WERI-Rb-1 (cell line): Measurements from ENCODE around the gene EFHB.

Experiments
- DNase-seq: peaks from one replicate; pipeline ENCODE4 v3.0.0-alpha.2; 2020
- H3K27ac ChIP-seq: fragments of 250-450 bp; sonication (Bioruptor Pico); 2 replicates; pipeline ENCODE4 v1.5.1; 2020; ENCODE audit warnings: mild to moderate bottlenecking, moderate library complexity
- H3K27me3 ChIP-seq: fragments of 250-450 bp; sonication (Bioruptor Pico); 2 replicates; pipeline ENCODE4 v1.5.1; 2021; ENCODE audit warnings: mild to moderate bottlenecking, low read depth, moderate library complexity; ENCODE audit not compliant: insufficient read depth, severe bottlenecking
- H3K36me3 ChIP-seq: fragments of 250-450 bp; sonication (Bioruptor Pico); 2 replicates; pipeline ENCODE4 v1.5.1; 2020; ENCODE audit warnings: mild to moderate bottlenecking, moderate library complexity
- H3K4me3 ChIP-seq: 2 replicates; pipeline ENCODE4 v1.5.1; 2011; ENCODE audit warnings: low read depth, mild to moderate bottlenecking, control low read depth, low read length
- H3K9me3 ChIP-seq: fragments of 250-450 bp; sonication (Bioruptor Pico); 2 replicates; pipeline ENCODE4 v1.5.1; 2021; ENCODE audit warnings: mild to moderate bottlenecking, moderate library complexity; ENCODE audit not compliant: severe bottlenecking
- CTCF ChIP-seq: IDR thresholded peaks from 2 replicates; pipeline ENCODE4 v1.5.1; 2011; ENCODE audit warnings: low read depth, mild to moderate bottlenecking, control low read depth, inconsistent platforms, low read length

The EFHB gene

GRCh38 chr3:19934098-19934566 is at the start of gene EFHB:
EFHB (minus strand) TSS chr3:19934217; CDS start chr3:19934018, 199 bp downstream.
- Histone ChIP-seq H3K9me3 (no peaks in the 10 kb centered on the region), H3K27me3 (no peaks in the 10 kb centered on the region), H3K36me3 (no peaks in the 10 kb centered on the region), H3K27ac (no peak within 1 kb of the TSS), H3K4me3 (no peak within 1 kb of the TSS)
- TF ChIP-seq CTCF: no peak
- DNase-seq: peak; percentile 16

GRCh38 chr3:19972054-19972453 is 38.0 kb upstream of the EFHB start:
- H3K36me3 ChIP-seq: peaks cover 35% of the 10 kb centered on the region
- TF ChIP-seq CTCF: no peak
- no peaks in the 10 kb centered on the region for H3K9me3 ChIP-seq
- no peaks in the 10 kb centered on the region for H3K27me3 ChIP-seq
- DNase-seq: no peak
- no peak overlapping the region for H3K4me3 ChIP-seq
- H3K27ac ChIP-seq: no peak overlapping the region

GRCh38 chr3:19970327-19970726 is 36.3 kb upstream of the EFHB start:
- H3K36me3 ChIP-seq: peaks cover 24% of the 10 kb centered on the region
- no peak for TF ChIP-seq CTCF
- H3K9me3 ChIP-seq: no peaks in the 10 kb centered on the region
- DNase-seq: no peak
- no peak overlapping the region for H3K27ac ChIP-seq
- no peak overlapping the region for H3K4me3 ChIP-seq
- H3K27me3 ChIP-seq: no peaks in the 10 kb centered on the region

GRCh38 chr3:19967812-19968211 is 33.8 kb upstream of the EFHB start:
- Histone ChIP-seq H3K27me3 (no peaks in the 10 kb centered on the region), H3K36me3 (peaks cover 16% of the 10 kb centered on the region), H3K27ac (no peak overlapping the region), H3K4me3 (no peak overlapping the region), H3K9me3 (no peaks in the 10 kb centered on the region)
- DNase-seq: no peak
- no peak for TF ChIP-seq CTCF

GRCh38 chr3:19967208-19967607 is 33.2 kb upstream of the EFHB start:
- peaks cover 12% of the 10 kb centered on the region for H3K36me3 ChIP-seq
- H3K27ac ChIP-seq: no peak overlapping the region
- H3K27me3 ChIP-seq: no peaks in the 10 kb centered on the region
- H3K4me3 ChIP-seq: no peak overlapping the region
- no peak for DNase-seq
- no peaks in the 10 kb centered on the region for H3K9me3 ChIP-seq
- TF ChIP-seq CTCF: no peak

- Histone ChIP-seq H3K27me3 (no peaks in the 10 kb centered on the region), H3K4me3 (no peak overlapping the region), H3K36me3 (peaks cover 11% of the 10 kb centered on the region), H3K9me3 (no peaks in the 10 kb centered on the region), H3K27ac (no peak overlapping the region)
- TF ChIP-seq CTCF: no peak
- no peak for DNase-seq
Measured at GRCh38 chr3:19961960-19962359, 27.9 kb upstream of the EFHB start.
